Measurements from ENCODE around the gene SPIB.
"Not testable (repeated sequence)": the region's sequence is repeated elsewhere in the genome, so short reads cannot be mapped to it uniquely, and the experiment has no call there.

DNA sequence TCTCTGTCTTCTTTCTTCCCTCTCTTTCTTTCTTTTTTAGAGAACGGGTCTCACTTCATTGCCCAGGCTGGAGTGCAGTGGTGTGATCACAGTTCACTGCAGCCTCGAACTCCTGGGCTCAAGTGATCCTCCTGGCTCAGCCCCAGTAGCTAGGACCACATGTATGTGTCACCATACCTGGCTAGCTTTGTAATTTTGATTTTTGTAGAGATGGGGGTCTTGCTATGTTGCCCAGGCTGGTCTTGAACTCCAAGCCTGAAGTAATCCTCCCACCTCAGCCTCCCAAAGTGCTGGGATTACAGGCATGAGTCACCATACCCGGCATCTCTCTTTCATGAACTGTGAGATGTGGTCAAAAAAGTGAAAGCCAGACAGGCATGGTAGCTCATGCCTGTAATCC is 54.6 kb downstream of the SPIB start:
- TF ChIP-seq, protein P1, sequence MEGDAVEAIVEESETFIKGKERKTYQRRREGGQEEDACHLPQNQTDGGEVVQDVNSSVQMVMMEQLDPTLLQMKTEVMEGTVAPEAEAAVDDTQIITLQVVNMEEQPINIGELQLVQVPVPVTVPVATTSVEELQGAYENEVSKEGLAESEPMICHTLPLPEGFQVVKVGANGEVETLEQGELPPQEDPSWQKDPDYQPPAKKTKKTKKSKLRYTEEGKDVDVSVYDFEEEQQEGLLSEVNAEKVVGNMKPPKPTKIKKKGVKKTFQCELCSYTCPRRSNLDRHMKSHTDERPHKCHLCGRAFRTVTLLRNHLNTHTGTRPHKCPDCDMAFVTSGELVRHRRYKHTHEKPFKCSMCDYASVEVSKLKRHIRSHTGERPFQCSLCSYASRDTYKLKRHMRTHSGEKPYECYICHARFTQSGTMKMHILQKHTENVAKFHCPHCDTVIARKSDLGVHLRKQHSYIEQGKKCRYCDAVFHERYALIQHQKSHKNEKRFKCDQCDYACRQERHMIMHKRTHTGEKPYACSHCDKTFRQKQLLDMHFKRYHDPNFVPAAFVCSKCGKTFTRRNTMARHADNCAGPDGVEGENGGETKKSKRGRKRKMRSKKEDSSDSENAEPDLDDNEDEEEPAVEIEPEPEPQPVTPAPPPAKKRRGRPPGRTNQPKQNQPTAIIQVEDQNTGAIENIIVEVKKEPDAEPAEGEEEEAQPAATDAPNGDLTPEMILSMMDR (conservative IDR thresholded peaks at IDR 0.05; ENCODE audit: low read depth in 2 of 2): not testable (repeated sequence)
- not testable (repeated sequence) for TF ChIP-seq POLR2AphosphoS5 (IDR thresholded peaks at IDR 0.05; ENCODE audit: low read depth); EZH2 (IDR thresholded peaks at IDR 0.05; ENCODE audit: low read depth, unreplicated experiment); EZH2phosphoT487 (IDR thresholded peaks at IDR 0.05; ENCODE audit: unreplicated experiment); JUNB (IDR thresholded peaks at IDR 0.05; ENCODE audit: unreplicated experiment); CREB1 (CRISPR knock-in tag; IDR thresholded peaks at IDR 0.05; ENCODE audit: low read depth)
- TF ChIP-seq, protein P2, sequence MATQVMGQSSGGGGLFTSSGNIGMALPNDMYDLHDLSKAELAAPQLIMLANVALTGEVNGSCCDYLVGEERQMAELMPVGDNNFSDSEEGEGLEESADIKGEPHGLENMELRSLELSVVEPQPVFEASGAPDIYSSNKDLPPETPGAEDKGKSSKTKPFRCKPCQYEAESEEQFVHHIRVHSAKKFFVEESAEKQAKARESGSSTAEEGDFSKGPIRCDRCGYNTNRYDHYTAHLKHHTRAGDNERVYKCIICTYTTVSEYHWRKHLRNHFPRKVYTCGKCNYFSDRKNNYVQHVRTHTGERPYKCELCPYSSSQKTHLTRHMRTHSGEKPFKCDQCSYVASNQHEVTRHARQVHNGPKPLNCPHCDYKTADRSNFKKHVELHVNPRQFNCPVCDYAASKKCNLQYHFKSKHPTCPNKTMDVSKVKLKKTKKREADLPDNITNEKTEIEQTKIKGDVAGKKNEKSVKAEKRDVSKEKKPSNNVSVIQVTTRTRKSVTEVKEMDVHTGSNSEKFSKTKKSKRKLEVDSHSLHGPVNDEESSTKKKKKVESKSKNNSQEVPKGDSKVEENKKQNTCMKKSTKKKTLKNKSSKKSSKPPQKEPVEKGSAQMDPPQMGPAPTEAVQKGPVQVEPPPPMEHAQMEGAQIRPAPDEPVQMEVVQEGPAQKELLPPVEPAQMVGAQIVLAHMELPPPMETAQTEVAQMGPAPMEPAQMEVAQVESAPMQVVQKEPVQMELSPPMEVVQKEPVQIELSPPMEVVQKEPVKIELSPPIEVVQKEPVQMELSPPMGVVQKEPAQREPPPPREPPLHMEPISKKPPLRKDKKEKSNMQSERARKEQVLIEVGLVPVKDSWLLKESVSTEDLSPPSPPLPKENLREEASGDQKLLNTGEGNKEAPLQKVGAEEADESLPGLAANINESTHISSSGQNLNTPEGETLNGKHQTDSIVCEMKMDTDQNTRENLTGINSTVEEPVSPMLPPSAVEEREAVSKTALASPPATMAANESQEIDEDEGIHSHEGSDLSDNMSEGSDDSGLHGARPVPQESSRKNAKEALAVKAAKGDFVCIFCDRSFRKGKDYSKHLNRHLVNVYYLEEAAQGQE (IDR thresholded peaks at IDR 0.05; ENCODE audit: unreplicated experiment): not testable (repeated sequence)
